ENCODE data around the gene PCDHB9.
"Not testable (repeated sequence)": the region's sequence is repeated elsewhere in the genome, so short reads cannot be mapped to it uniquely, and the experiment has no call there.

DNA sequence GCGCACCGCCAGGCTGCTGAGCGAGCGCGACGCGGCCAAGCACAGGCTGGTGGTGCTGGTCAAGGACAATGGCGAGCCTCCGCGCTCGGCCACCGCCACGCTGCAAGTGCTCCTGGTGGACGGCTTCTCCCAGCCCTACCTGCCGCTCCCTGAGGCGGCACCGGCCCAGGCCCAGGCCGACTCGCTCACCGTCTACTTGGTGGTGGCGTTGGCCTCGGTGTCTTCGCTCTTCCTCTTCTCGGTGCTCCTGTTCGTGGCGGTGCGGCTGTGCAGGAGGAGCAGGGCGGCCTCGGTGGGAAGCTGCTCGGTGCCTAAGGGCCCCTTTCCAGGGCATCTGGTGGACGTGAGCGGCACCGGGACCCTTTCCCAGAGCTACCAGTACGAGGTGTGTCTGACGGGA, 14.7 kb downstream of the PCDHB9 start:
- TF ChIP-seq CTCF (IDR thresholded peaks at IDR 0.05); POLR2A (IDR thresholded peaks at IDR 0.05); POLR2AphosphoS5 (IDR thresholded peaks at IDR 0.05; ENCODE audit: insufficient read depth in 1 of 2, low read depth in 1 of 2): not testable (repeated sequence)

All from vagina (tissue), 2 donors.